Measurements from ENCODE around the gene TOX2. TPM values are rescaled to one million over a fixed set of nuclear protein-coding genes. Genes with fewer than 3 reads are reported as not detected.

The TOX2 gene
- total and polyA plus RNA-seq, 2 of the 4 experiments (the other 2 are of a cell fraction), result 1.3 to 17.5 TPM

- no peak overlapping the region for H2AFZ ChIP-seq (replicated peaks; ENCODE audit: low read length, poor library complexity)
- DNase-seq (no peak), ATAC-seq (ENCODE audit: low read depth) (no peak)
- no peak overlapping the region for H2BK15ac ChIP-seq (ENCODE audit: low read depth, low read length)
- dilution Hi-C loops (cut with HindIII; ENCODE audit: low sequenced_read_pairs, unreplicated experiment) (no loop called here), in situ Hi-C loops (cut with MboI; ENCODE audit: low sequenced_read_pairs) (no loop called here), intact Hi-C loops (cut with micrococcal nuclease) (no loop called here)
- H3K27me3 ChIP-seq (ENCODE audit: control insufficient read depth, insufficient read depth, low read length), result no peaks in the 10 kb centered on the region
- no peak overlapping the region for H4K91ac ChIP-seq (ENCODE audit: insufficient read depth, low read depth, low read length)
- ChIA-PET CTCF (interaction anchor here (1.1 kb wide), 1 partner anchor 17 kb away, joined by 4 read pairs; no protein-coding TSS in a partner anchor), POLR2A (ENCODE audit: unreplicated experiment) (no interaction called here)
- no peak overlapping the region for H2AK5ac ChIP-seq (ENCODE audit: low read depth, low read length)
- 0 out of 2 replicates have a peak overlapping the region, but pooled peaks have one; percentile 17 for H2BK120ac ChIP-seq (ENCODE audit: low read depth, low read length)
- H3K23ac ChIP-seq (ENCODE audit: low read depth, low read length), result no peak overlapping the region
- H3K27ac ChIP-seq (ENCODE audit: insufficient read depth, low read length), result no peak overlapping the region
- no peak overlapping the region for H3K18ac ChIP-seq (ENCODE audit: low read depth, low read length)
- H3K9ac ChIP-seq (ENCODE audit: low read depth, low read length), result no peak overlapping the region
- no peak overlapping the region for H4K5ac ChIP-seq (ENCODE audit: low read depth, low read length)
- no peak overlapping the region for H3K14ac ChIP-seq (replicated peaks; ENCODE audit: low read depth, low read length)
- no peak overlapping the region; the same call in 1 of the 2 replicates for H2BK20ac ChIP-seq (ENCODE audit: low read depth, low read length)
- no peak overlapping the region for H3K4ac ChIP-seq (ENCODE audit: low read depth, low read length)
- peaks cover 9% of the 10 kb centered on the region; the same call in 1 of the 2 replicates for H4K20me1 ChIP-seq (ENCODE audit: insufficient read depth, low read length)
- H3K4me1 ChIP-seq (ENCODE audit: control insufficient read depth, insufficient read depth, low read length), result peaks cover 9% of the 10 kb centered on the region
- H3K36me3 ChIP-seq (ENCODE audit: control insufficient read depth, insufficient read depth, low read length), result peaks cover 2% of the 10 kb centered on the region; the same call in 1 of the 2 replicates
- WGBS, 2 experiments (ENCODE audit: extremely low coverage in 2 of 2, insufficient read length in 1 of 2), result 100% methylated on average over 1 of the region's 6 CpGs; no CpG with 5 or more reads in 1 of the 2 experiments
- no peak overlapping the region for H4K8ac ChIP-seq (ENCODE audit: low read depth in 2 of 2, low read length in 2 of 2)
- H3K4me2 ChIP-seq (ENCODE audit: low read depth, low read length), result no peak overlapping the region
- H3K4me3 ChIP-seq (ENCODE audit: insufficient read depth, low read depth, low read length), result no peak overlapping the region
- BruUV-seq (replicated peaks), result no TSS peak
- H3K9me3 ChIP-seq (ENCODE audit: control insufficient read depth, insufficient read depth, low read length), result no peaks in the 10 kb centered on the region
- no peak for TF ChIP-seq POLR2A (IDR thresholded peaks at IDR 0.05; ENCODE audit: low read depth, low read length)
- TF ChIP-seq RFX5 (IDR thresholded peaks at IDR 0.05; ENCODE audit: low read depth, low read length), result no peak
- TF ChIP-seq USF2 (IDR thresholded peaks at IDR 0.05; ENCODE audit: low read depth, low read length), result no peak
- no peak for TF ChIP-seq NFE2L2 (IDR thresholded peaks at IDR 0.05; ENCODE audit: low read depth, low read length)
- no peak for TF ChIP-seq ELK1 (IDR thresholded peaks at IDR 0.05; ENCODE audit: borderline replicate concordance, low read depth, low read length)
- no peak for TF ChIP-seq CHD1 (IDR thresholded peaks at IDR 0.05; ENCODE audit: low read depth, low read length)
- TF ChIP-seq RCOR1 (IDR thresholded peaks at IDR 0.05; ENCODE audit: insufficient replicate concordance, low read length), result no peak
- TF ChIP-seq CEBPB (IDR thresholded peaks at IDR 0.05; ENCODE audit: low read depth, low read length), result no peak
- TF ChIP-seq MAZ (IDR thresholded peaks at IDR 0.05; ENCODE audit: borderline replicate concordance, low read depth, low read length), result no peak
- no peak for TF ChIP-seq FOS (IDR thresholded peaks at IDR 0.05; ENCODE audit: low read depth, low read length)
- TF ChIP-seq, protein P1, sequence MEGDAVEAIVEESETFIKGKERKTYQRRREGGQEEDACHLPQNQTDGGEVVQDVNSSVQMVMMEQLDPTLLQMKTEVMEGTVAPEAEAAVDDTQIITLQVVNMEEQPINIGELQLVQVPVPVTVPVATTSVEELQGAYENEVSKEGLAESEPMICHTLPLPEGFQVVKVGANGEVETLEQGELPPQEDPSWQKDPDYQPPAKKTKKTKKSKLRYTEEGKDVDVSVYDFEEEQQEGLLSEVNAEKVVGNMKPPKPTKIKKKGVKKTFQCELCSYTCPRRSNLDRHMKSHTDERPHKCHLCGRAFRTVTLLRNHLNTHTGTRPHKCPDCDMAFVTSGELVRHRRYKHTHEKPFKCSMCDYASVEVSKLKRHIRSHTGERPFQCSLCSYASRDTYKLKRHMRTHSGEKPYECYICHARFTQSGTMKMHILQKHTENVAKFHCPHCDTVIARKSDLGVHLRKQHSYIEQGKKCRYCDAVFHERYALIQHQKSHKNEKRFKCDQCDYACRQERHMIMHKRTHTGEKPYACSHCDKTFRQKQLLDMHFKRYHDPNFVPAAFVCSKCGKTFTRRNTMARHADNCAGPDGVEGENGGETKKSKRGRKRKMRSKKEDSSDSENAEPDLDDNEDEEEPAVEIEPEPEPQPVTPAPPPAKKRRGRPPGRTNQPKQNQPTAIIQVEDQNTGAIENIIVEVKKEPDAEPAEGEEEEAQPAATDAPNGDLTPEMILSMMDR (conservative IDR thresholded peaks at IDR 0.05; ENCODE audit: low read depth, low read length), result no peak
- TF ChIP-seq BHLHE40 (IDR thresholded peaks at IDR 0.05; ENCODE audit: low read depth, low read length), result no peak
- no peak for TF ChIP-seq MAFK (IDR thresholded peaks at IDR 0.05; ENCODE audit: low read depth, low read length)
- no peak overlapping the region for H3K56ac ChIP-seq (ENCODE audit: extremely low read depth, insufficient read depth, low read length)
- no peak overlapping the region for H2BK5ac ChIP-seq (ENCODE audit: low read depth, low read length, poor library complexity, severe bottlenecking)
- peaks cover 49 to 88% of the 10 kb centered on the region in 2 experiments for H3K79me1 ChIP-seq (ENCODE audit: low read depth in 1 of 2, low read length in 2 of 2)
- H2AK9ac ChIP-seq (replicated peaks; ENCODE audit: low read depth, low read length, poor library complexity), result no peak overlapping the region
- H3K9me1 ChIP-seq (ENCODE audit: insufficient read depth, low read length), result peaks cover 37% of the 10 kb centered on the region
Observed at GRCh38 chr20:43973231-43973630, 58.6 kb downstream of the TOX2 start.

All from IMR-90 (cell line).